Stimulated activated CD4-positive, alpha-beta T cell treated with anti-CD3 and anti-CD28 coated beads, Interleukin-2, amount 100 ng/mL, for 24 hours (primary cell): ENCODE measurements around the gene BACH1.
"Not testable (repeated sequence)": the region's sequence is repeated elsewhere in the genome, so short reads cannot be mapped to it uniquely, and the experiment has no call there.

Source experiments
- DNase-seq, 2 donors: peaks; one replicate each; pipeline ENCODE4 v3.0.0-alpha.2; 2020

BACH1 gene

GRCh38 chr21:29349702-29350101, 51.0 kb downstream of the BACH1 start:
- no peak for DNase-seq

- no peak for DNase-seq
Measured at GRCh38 chr21:29350246-29350779, 51.6 kb downstream of the BACH1 start.

GRCh38 chr21:29351691-29352090, 53.0 kb downstream of the BACH1 start:
- DNase-seq, result no peak

- not testable (repeated sequence) for DNase-seq
Measured at GRCh38 chr21:29355043-29355710, 56.5 kb downstream of the BACH1 start.

GRCh38 chr21:29356291-29356690, 57.6 kb downstream of the BACH1 start:
- not testable (repeated sequence) for DNase-seq

- not testable (repeated sequence) for DNase-seq
Measured at GRCh38 chr21:29356810-29357209, 58.1 kb downstream of the BACH1 start.

- DNase-seq, result no peak
Measured at GRCh38 chr21:29359718-29360117, 61.0 kb downstream of the BACH1 start.

- no peak for DNase-seq
Measured at GRCh38 chr21:29360799-29361765, 62.4 kb downstream of the BACH1 start.

- no peak for DNase-seq
Measured at GRCh38 chr21:29362758-29363157, 64.0 kb downstream of the BACH1 start.

GRCh38 chr21:29365661-29366265, 67.0 kb downstream of the BACH1 start:
- no peak for DNase-seq

- DNase-seq, result no peak
Measured at GRCh38 chr21:29366532-29366931, 67.8 kb downstream of the BACH1 start.

GRCh38 chr21:29367335-29367734, 68.6 kb downstream of the BACH1 start:
- no peak for DNase-seq

GRCh38 chr21:29368906-29369305, 70.2 kb downstream of the BACH1 start:
- DNase-seq, result no peak

- DNase-seq, result peak; percentile 26 to 32
Measured at GRCh38 chr21:29371464-29371863, 72.7 kb downstream of the BACH1 start.

- DNase-seq, result peak; percentile 28 to 59
Measured at GRCh38 chr21:29372063-29372802, 73.5 kb downstream of the BACH1 start.

GRCh38 chr21:29374481-29374880, 75.8 kb downstream of the BACH1 start:
- no peak for DNase-seq

- DNase-seq, result peak; percentile 57 to 66
Measured at GRCh38 chr21:29376556-29376955, 77.8 kb downstream of the BACH1 start.

- DNase-seq, result no peak
Measured at GRCh38 chr21:29377266-29377665, 78.5 kb downstream of the BACH1 start.

GRCh38 chr21:29378832-29379231, 80.1 kb downstream of the BACH1 start:
- no peak for DNase-seq

- no peak for DNase-seq
Measured at GRCh38 chr21:29379517-29380054, 80.9 kb downstream of the BACH1 start.

- DNase-seq, result no peak
Measured at GRCh38 chr21:29382030-29382654, 83.4 kb downstream of the BACH1 start.
